Measurements from ENCODE around the gene CPLANE1. TPM values are rescaled to one million over a fixed set of nuclear protein-coding genes. Genes with fewer than 3 reads are reported as not detected.
"Not testable (repeated sequence)": the region's sequence is repeated elsewhere in the genome, so short reads cannot be mapped to it uniquely, and the experiment has no call there.

Gene CPLANE1
- 8.8 and 11.7 TPM in 2 replicates for total RNA-seq

- Mint-ChIP-seq H3K4me1 (peaks cover 8% of the 10 kb centered on the region), H3K36me3 (ENCODE audit: low read depth) (no peaks in the 10 kb centered on the region), H3K4me3 (peak within 1 kb of the TSS; percentile 91), H3K27me3 (no peaks in the 10 kb centered on the region), H3K9me3 (peaks cover under 1% of the 10 kb centered on the region), H3K27ac (peak within 1 kb of the TSS; percentile 76)
- no peak for TF ChIP-seq CTCF (IDR thresholded peaks at IDR 0.05)
- POLR2A ChIA-PET = interaction anchor here (1.0 to 2.1 kb wide), 3 partner anchors 50 to 130 kb away, joined by 3 to 9 read pairs (median 3); partner anchors contain the start of genes NUP155 and WDR70
- CTCF ChIA-PET = no interaction called here
- DNase-seq = peak; percentile 72
- intact Hi-C loops (cut with micrococcal nuclease) = loop anchor here (1.0 to 10.0 kb wide), 3 partner anchors 122 to 1007 kb away; partner anchors contain the start of gene NUP155
- ATAC-seq (ENCODE audit: low read depth) = peak; percentile 89
Observed at GRCh38 chr5:37248970-37249814, at the start of gene CPLANE1. TSS of gene CPLANE1 (minus strand) at chr5:37249376. CDS start at chr5:37247698, 1,678 bp downstream.

- H3K4me1 Mint-ChIP-seq; H3K27ac Mint-ChIP-seq; CTCF ChIA-PET; DNase-seq; H3K9me3 Mint-ChIP-seq; intact Hi-C loops (cut with micrococcal nuclease); ATAC-seq (ENCODE audit: low read depth); H3K4me3 Mint-ChIP-seq; POLR2A ChIA-PET; H3K27me3 Mint-ChIP-seq: not testable (repeated sequence)
- H3K36me3 Mint-ChIP-seq (ENCODE audit: low read depth) = peaks cover 63% of the 10 kb centered on the region
Observed at GRCh38 chr5:37296313-37296712, 47.1 kb upstream of the CPLANE1 start.

GRCh38 chr5:37283214-37283820, 34.1 kb upstream of the CPLANE1 start:
- Mint-ChIP-seq H3K27me3 (no peaks in the 10 kb centered on the region), H3K36me3 (ENCODE audit: low read depth) (peaks cover 3% of the 10 kb centered on the region), H3K4me1 (no peaks in the 10 kb centered on the region), H3K9me3 (peaks cover 23% of the 10 kb centered on the region), H3K4me3 (no peak overlapping the region), H3K27ac (no peak overlapping the region)
- intact Hi-C loops (cut with micrococcal nuclease) = no loop called here
- ChIA-PET CTCF (no interaction called here), POLR2A (interaction anchor here (0.7 kb wide), 1 partner anchor 37 kb away, joined by 3 read pairs; no protein-coding TSS in a partner anchor)
- ATAC-seq (ENCODE audit: low read depth) (no peak), DNase-seq (no peak)
- no peak for TF ChIP-seq CTCF (IDR thresholded peaks at IDR 0.05)

- H3K27ac Mint-ChIP-seq = no peak overlapping the region
- peaks cover 11% of the 10 kb centered on the region for H3K9me3 Mint-ChIP-seq
- H3K4me3 Mint-ChIP-seq = no peak overlapping the region
- ATAC-seq (ENCODE audit: low read depth) = no peak
- intact Hi-C loops (cut with micrococcal nuclease) = no loop called here
- H3K4me1 Mint-ChIP-seq = no peaks in the 10 kb centered on the region
- CTCF ChIA-PET = no interaction called here
- no peak for TF ChIP-seq CTCF (IDR thresholded peaks at IDR 0.05)
- no peaks in the 10 kb centered on the region for H3K36me3 Mint-ChIP-seq (ENCODE audit: low read depth)
- POLR2A ChIA-PET = no interaction called here
- DNase-seq = no peak
- H3K27me3 Mint-ChIP-seq = no peaks in the 10 kb centered on the region
Observed at GRCh38 chr5:37275511-37275910, 26.3 kb upstream of the CPLANE1 start.

- DNase-seq (no peak), ATAC-seq (ENCODE audit: low read depth) (no peak)
- ChIA-PET POLR2A (no interaction called here), CTCF (no interaction called here)
- H3K9me3 Mint-ChIP-seq = peaks cover 9% of the 10 kb centered on the region
- H3K27me3 Mint-ChIP-seq = no peaks in the 10 kb centered on the region
- no peak overlapping the region for H3K4me3 Mint-ChIP-seq
- intact Hi-C loops (cut with micrococcal nuclease) = no loop called here
- H3K4me1 Mint-ChIP-seq = no peaks in the 10 kb centered on the region
- no peak overlapping the region for H3K27ac Mint-ChIP-seq
- TF ChIP-seq CTCF (IDR thresholded peaks at IDR 0.05) = no peak
- H3K36me3 Mint-ChIP-seq (ENCODE audit: low read depth) = no peaks in the 10 kb centered on the region
Observed at GRCh38 chr5:37272511-37272910, 23.3 kb upstream of the CPLANE1 start.

GRCh38 chr5:37268100-37268499, 18.9 kb upstream of the CPLANE1 start:
- intact Hi-C loops (cut with micrococcal nuclease); H3K36me3 Mint-ChIP-seq (ENCODE audit: low read depth); H3K4me3 Mint-ChIP-seq; ATAC-seq (ENCODE audit: low read depth); POLR2A ChIA-PET; DNase-seq; CTCF ChIA-PET; H3K4me1 Mint-ChIP-seq; H3K27ac Mint-ChIP-seq; H3K27me3 Mint-ChIP-seq: not testable (repeated sequence)
- peaks cover 14% of the 10 kb centered on the region for H3K9me3 Mint-ChIP-seq

Data from activated B cell treated with CpG ODN at 0.5 μM for 24 hours (primary cell).